ENCODE results near the gene TNFRSF4. TPM values are rescaled to one million over a fixed set of nuclear protein-coding genes. Genes with fewer than 3 reads are reported as not detected.

TNFRSF4 gene
- total and polyA plus RNA-seq, 2 of the 13 experiments (the other 11 are each of a cell fraction or from before 2014, with no cell fraction given): not detected

GRCh38 chr1:1168451-1169411 lies 45.2 kb downstream of the TNFRSF4 start (continued):
- TF ChIP-seq ZUFSP (CRISPR knock-in tag; IDR thresholded peaks at IDR 0.05; ENCODE audit: borderline replicate concordance) (no peak), GABPA (IDR thresholded peaks at IDR 0.05; ENCODE audit: low read depth, low read length) (no peak), GABPA (CRISPR knock-in tag; IDR thresholded peaks at IDR 0.05; ENCODE audit: low read depth) (no peak), IRF9 (CRISPR knock-in tag; IDR thresholded peaks at IDR 0.05; ENCODE audit: borderline replicate concordance) (0 out of 2 replicates have a peak, but pooled peaks have one; percentile 51), THAP8 (CRISPR knock-in tag; IDR thresholded peaks at IDR 0.05; ENCODE audit: borderline replicate concordance) (no peak), CENPT (CRISPR knock-in tag; IDR thresholded peaks at IDR 0.05; ENCODE audit: low read depth) (no peak), SRSF1 (optimal IDR thresholded peaks at IDR 0.05; ENCODE audit: low read depth, low read length) (peak; percentile 55), ZKSCAN8 (CRISPR knock-in tag; IDR thresholded peaks at IDR 0.05; ENCODE audit: borderline replicate concordance) (no peak), AHR (CRISPR knock-in tag; IDR thresholded peaks at IDR 0.05) (no peak), REST (IDR thresholded peaks at IDR 0.05; ENCODE audit: borderline replicate concordance in 1 of 2, low read depth in 1 of 2, low read length in 2 of 2) (no peak), ATF3 (CRISPR knock-in tag; IDR thresholded peaks at IDR 0.05) (no peak), KLF9 (CRISPR knock-in tag; IDR thresholded peaks at IDR 0.05; ENCODE audit: low read depth) (no peak)
